ENCODE data around the gene RPS3. TPM values are rescaled to one million over a fixed set of nuclear protein-coding genes. Genes with fewer than 3 reads are reported as not detected.

RPS3 gene
- total RNA-seq, 1 donor from 2014 or later = 1,962 TPM

GRCh38 chr11:75400146-75400865, 988 bp downstream of the RPS3 start:
- H4K20me1 ChIP-seq (ENCODE audit: low read depth) = peaks cover 58% of the 10 kb centered on the region
- Mint-ChIP-seq H3K4me1 (peaks cover 37% of the 10 kb centered on the region), H3K36me3 (peaks cover 35% of the 10 kb centered on the region), H3K4me3 (peak overlapping the region; percentile 98), H3K27me3 (ENCODE audit: insufficient read depth, low read depth) (peaks cover 5% of the 10 kb centered on the region), H3K27ac (peak overlapping the region; percentile 98), H3K9me3 (no peaks in the 10 kb centered on the region)
- TF ChIP-seq EZH2phosphoT487 (IDR thresholded peaks at IDR 0.05) (no peak), CTCF (IDR thresholded peaks at IDR 0.05) (no peak), EZH2 (IDR thresholded peaks at IDR 0.05) (no peak)
- peaks cover 60% of the 10 kb centered on the region for H3K79me2 ChIP-seq (ENCODE audit: low read depth)
- peaks cover 61% of the 10 kb centered on the region for H3F3A ChIP-seq (ENCODE audit: low read depth)
- peak overlapping the region; percentile 93 for H3K4me3 ChIP-seq
- H3K27ac ChIP-seq = peak overlapping the region; percentile 98
- H2AFZ ChIP-seq (replicated peaks) = no peak overlapping the region
- peaks cover 36% of the 10 kb centered on the region for H3K36me3 ChIP-seq
- no peaks in the 10 kb centered on the region for H3K9me3 ChIP-seq (ENCODE audit: low read depth)
- DNase-seq (ENCODE audit: low spot score) = no peak
- H3K27me3 ChIP-seq = no peaks in the 10 kb centered on the region
- peak overlapping the region; percentile 96 for H3K9ac ChIP-seq
- peaks cover 15% of the 10 kb centered on the region for H3K4me1 ChIP-seq
- H3K4me2 ChIP-seq = peak overlapping the region; percentile 91

DNA sequence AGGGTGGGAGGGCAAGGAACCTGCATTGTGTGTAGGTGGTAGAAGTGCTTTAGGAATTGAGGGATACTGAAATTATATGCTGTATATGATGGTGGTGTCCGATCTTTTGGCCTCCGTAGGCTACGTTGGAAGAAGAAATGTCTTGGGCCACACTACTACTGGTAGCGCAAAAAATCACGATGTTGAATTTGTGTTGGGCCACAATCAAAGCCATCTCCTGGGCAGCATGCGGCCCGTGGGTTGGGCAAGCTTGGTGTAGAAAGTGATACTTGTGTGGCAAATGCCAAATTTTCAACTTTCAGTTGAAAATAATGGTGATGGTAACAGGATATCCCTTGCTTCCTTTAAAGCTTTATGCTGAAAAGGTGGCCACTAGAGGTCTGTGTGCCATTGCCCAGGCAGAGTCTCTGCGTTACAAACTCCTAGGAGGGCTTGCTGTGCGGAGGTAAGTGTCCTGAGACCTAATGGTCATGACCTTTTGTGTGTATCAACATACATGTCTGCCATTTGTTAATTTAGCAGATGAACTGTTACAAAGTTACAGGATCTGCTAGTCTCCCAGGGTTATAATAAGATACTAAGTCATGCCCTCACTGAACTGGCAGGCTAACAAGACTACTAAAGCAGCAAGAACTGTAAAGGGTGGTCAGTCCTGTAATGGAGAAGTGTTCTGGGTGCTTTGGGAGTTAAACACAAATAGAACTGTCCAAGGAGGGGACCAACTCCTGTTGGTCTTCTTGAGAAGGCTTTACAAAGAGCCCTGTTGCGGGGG, 2.9 kb downstream of the RPS3 start:
- Histone ChIP-seq H2AFZ (replicated peaks) (no peak overlapping the region), H3K36me3 (peaks cover 51% of the 10 kb centered on the region), H3F3A (ENCODE audit: low read depth) (peaks cover 77% of the 10 kb centered on the region), H3K9ac (no peak overlapping the region), H3K79me2 (ENCODE audit: low read depth) (peaks cover 79% of the 10 kb centered on the region), H3K27me3 (no peaks in the 10 kb centered on the region), H3K4me2 (peak overlapping the region; percentile 91), H4K20me1 (ENCODE audit: low read depth) (peaks cover 77% of the 10 kb centered on the region), H3K9me3 (ENCODE audit: low read depth) (no peaks in the 10 kb centered on the region), H3K27ac (no peak overlapping the region), H3K4me1 (peaks cover 15% of the 10 kb centered on the region), H3K4me3 (peak overlapping the region; percentile 93)
- no peak for TF ChIP-seq EZH2 (IDR thresholded peaks at IDR 0.05)
- TF ChIP-seq CTCF (IDR thresholded peaks at IDR 0.05) = peak; percentile 3
- TF ChIP-seq EZH2phosphoT487 (IDR thresholded peaks at IDR 0.05) = no peak
- Mint-ChIP-seq H3K36me3 (peaks cover 51% of the 10 kb centered on the region), H3K9me3 (no peaks in the 10 kb centered on the region), H3K27me3 (ENCODE audit: insufficient read depth, low read depth) (peaks cover 7% of the 10 kb centered on the region), H3K27ac (no peak overlapping the region), H3K4me3 (peak overlapping the region; percentile 98), H3K4me1 (peaks cover 31% of the 10 kb centered on the region)
- DNase-seq (ENCODE audit: low spot score) = no peak

- Histone ChIP-seq H3K9me3 (ENCODE audit: low read depth) (no peaks in the 10 kb centered on the region), H3K79me2 (ENCODE audit: low read depth) (peaks cover 88% of the 10 kb centered on the region), H2AFZ (replicated peaks) (no peak overlapping the region), H3K36me3 (peaks cover 51% of the 10 kb centered on the region), H4K20me1 (ENCODE audit: low read depth) (peaks cover 85% of the 10 kb centered on the region), H3K27ac (no peak overlapping the region), H3K27me3 (no peaks in the 10 kb centered on the region), H3K4me1 (peaks cover 15% of the 10 kb centered on the region), H3F3A (ENCODE audit: low read depth) (peaks cover 85% of the 10 kb centered on the region), H3K4me3 (no peak overlapping the region), H3K4me2 (peak overlapping the region; percentile 91), H3K9ac (no peak overlapping the region)
- Mint-ChIP-seq H3K4me3 (no peak overlapping the region), H3K27ac (no peak overlapping the region), H3K36me3 (peaks cover 56% of the 10 kb centered on the region), H3K27me3 (ENCODE audit: insufficient read depth, low read depth) (peaks cover 7% of the 10 kb centered on the region), H3K9me3 (no peaks in the 10 kb centered on the region), H3K4me1 (peaks cover 36% of the 10 kb centered on the region)
- TF ChIP-seq EZH2 (IDR thresholded peaks at IDR 0.05) (no peak), CTCF (IDR thresholded peaks at IDR 0.05) (no peak), EZH2phosphoT487 (IDR thresholded peaks at IDR 0.05) (no peak)
- DNase-seq (ENCODE audit: low spot score) = no peak
These were observed 3.7 kb downstream of the RPS3 start for GRCh38 chr11:75403037-75403436.

Measured in neural progenitor cell (in vitro differentiated cells).